Skeletal muscle tissue (tissue), 4 donors: ENCODE measurements around the gene TXNDC16. TPM values are rescaled to one million over a fixed set of nuclear protein-coding genes. Genes with fewer than 3 reads are reported as not detected.

ENCODE experiments used
- H3K27ac ChIP-seq: one replicate; pipeline ENCODE4 v1.7.0; 2013; ENCODE audit warnings: mild to moderate bottlenecking, low read depth, low read length, inconsistent platforms
- H3K27me3 ChIP-seq, 3 donors: one replicate each; pipeline ENCODE4 v1.7.0; 2013; ENCODE audit warnings: low read length in 3 of 3; ENCODE audit not compliant: control insufficient read depth in 3 of 3, insufficient read depth in 3 of 3
- H3K36me3 ChIP-seq, 3 donors: one replicate each; pipeline ENCODE4 v1.7.0; 2013; ENCODE audit warnings: low read length in 3 of 3; ENCODE audit not compliant: control insufficient read depth in 3 of 3, insufficient read depth in 3 of 3
- H3K4me1 ChIP-seq, 3 donors: one replicate each; pipeline ENCODE4 v1.7.0; 2013; ENCODE audit warnings: low read length in 3 of 3, mild to moderate bottlenecking in 3 of 3; ENCODE audit not compliant: control insufficient read depth in 3 of 3, insufficient read depth in 3 of 3
- H3K4me3 ChIP-seq, 3 donors: one replicate each; pipeline ENCODE4 v1.7.0; 2013; ENCODE audit warnings: low read length in 3 of 3
- H3K9ac ChIP-seq, 3 donors: one replicate each; pipeline ENCODE4 v1.7.0; 2013; ENCODE audit warnings: low read length in 3 of 3, mild to moderate bottlenecking in 3 of 3, moderate library complexity in 2 of 3, low read depth in 1 of 3
- H3K9me3 ChIP-seq, 3 donors: one replicate each; pipeline ENCODE4 v1.7.0; 2013; ENCODE audit warnings: low read length in 3 of 3; ENCODE audit not compliant: control insufficient read depth in 3 of 3
- total RNA-seq: library from RNA; depleted of rRNA; stranded (reverse); fragments of >200 nt; gene quantifications from one replicate; pipeline ENCODE4 v1.2.3, GENCODE V29; 2014
- donor health status: Osteomylitis.

TXNDC16 gene
- total RNA-seq, 1 donor from 2014 or later, result 7.3 TPM

DNA sequence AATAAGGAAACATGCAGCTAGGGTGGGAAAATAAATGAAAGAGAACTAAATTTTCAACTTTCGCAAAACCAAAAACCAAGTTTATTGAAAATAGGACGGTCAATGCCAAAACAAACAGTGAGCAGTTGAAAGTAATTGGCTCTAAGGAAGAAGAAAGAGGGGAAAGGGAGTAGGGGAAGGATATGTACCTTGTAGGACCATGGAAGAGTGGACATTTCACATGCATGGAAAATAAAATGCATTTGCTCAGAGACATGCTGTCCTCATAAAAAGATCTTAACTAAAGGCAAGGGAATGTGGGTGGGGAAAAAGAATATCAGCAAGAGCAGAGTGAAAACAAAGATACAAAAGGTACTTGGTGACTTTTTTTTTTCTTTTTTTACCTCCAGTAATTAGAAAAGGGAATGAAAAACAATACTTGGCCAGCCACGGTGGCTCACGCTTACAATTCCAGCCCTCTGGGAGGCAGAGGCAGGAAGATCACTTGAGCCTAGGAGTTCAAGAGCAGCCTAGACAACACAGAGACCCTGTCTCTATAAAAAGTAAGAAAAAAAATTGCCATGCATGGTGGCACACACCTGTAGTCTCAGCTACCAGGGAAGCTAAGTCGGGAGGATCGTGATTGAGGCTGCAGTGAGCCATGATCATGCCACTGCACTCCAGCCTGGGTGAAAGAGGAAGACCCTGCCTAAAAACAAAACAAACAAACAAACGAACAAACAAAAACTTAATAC lies 6.6 kb downstream of the TXNDC16 start:
- Histone ChIP-seq H3K4me1 (peaks cover 1 to 7% (median 5%) of the 10 kb centered on the region in 3 donors), H3K4me3 (no peak overlapping the region), H3K9ac (no peak overlapping the region), H3K27ac (no peak overlapping the region), H3K36me3 (peaks cover 0 to under 1% (median 0%) of the 10 kb centered on the region in 3 donors), H3K27me3 (no peaks in the 10 kb centered on the region), H3K9me3 (no peaks in the 10 kb centered on the region)

DNA sequence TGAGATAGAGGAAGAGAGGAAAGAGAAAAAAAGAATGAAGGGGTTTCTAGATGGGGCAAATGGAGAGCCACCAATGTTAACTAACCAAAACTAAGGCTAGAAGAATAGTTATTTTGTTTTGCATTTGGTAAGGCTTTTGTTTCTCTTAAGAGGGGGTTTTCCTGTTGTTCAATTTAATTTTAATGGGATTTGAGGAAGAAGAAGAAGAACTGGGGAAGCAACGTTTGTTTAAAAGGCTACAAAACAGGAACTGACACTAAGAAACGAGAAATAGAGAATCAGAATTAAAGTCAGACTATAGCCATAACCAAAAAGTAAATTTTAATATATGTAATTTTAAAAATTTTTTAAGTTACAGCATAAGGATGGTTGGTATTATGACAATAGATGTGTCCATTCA lies 13.7 kb downstream of the TXNDC16 start:
- Histone ChIP-seq H3K27me3 (no peaks in the 10 kb centered on the region), H3K9ac (no peak overlapping the region), H3K4me1 (no peaks in the 10 kb centered on the region), H3K4me3 (no peak overlapping the region), H3K9me3 (no peaks in the 10 kb centered on the region), H3K36me3 (peaks cover 3 to 26% (median 24%) of the 10 kb centered on the region in 3 donors), H3K27ac (no peak overlapping the region)

DNA sequence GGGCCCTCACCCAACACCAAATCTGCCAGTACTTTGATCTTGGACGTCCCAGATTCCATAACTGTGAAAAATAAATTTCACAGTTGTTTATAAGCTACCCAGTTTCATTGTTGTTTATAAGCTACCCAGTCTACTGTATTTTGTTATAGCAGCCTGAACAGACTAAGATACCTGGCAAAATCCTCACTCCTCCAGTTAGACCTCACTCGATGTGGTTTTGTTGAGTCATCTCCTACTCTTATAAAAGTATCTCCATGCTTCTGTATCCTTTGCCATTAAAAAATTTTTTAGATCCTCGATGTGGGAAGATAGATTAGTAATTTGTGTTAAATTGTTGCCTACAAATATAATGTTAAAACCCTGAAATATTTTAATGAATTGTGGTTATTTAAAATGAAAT lies 16.0 kb downstream of the TXNDC16 start:
- no peak overlapping the region for H3K27ac ChIP-seq
- no peaks in the 10 kb centered on the region for H3K27me3 ChIP-seq
- H3K9ac ChIP-seq, result no peak overlapping the region
- H3K4me1 ChIP-seq, result no peaks in the 10 kb centered on the region
- H3K4me3 ChIP-seq, result no peak overlapping the region
- H3K9me3 ChIP-seq, result no peaks in the 10 kb centered on the region
- peaks cover 5 to 33% (median 31%) of the 10 kb centered on the region in 3 donors for H3K36me3 ChIP-seq

DNA sequence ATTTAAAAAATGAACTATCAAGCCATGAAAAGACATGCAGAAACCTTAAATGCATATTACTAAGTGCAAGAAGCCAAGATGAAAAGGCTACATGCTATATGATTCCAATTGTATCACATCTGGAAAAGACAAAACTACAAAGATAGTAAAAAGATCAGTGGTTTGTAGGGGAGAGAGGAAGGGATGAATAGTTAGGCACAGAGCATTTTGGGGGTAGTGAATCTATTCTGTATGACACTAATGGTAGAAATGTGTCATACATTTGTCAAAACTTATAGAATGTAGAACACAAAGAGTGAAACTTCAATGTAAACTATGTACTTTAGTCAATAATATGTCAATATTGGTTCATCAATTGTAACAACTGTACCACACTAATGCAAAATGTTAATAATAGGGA lies 20.8 kb downstream of the TXNDC16 start:
- Histone ChIP-seq H3K4me1 (no peaks in the 10 kb centered on the region), H3K27me3 (no peaks in the 10 kb centered on the region), H3K36me3 (peaks cover 7 to 39% (median 29%) of the 10 kb centered on the region in 3 donors), H3K9ac (no peak overlapping the region), H3K27ac (no peak overlapping the region), H3K4me3 (no peak overlapping the region), H3K9me3 (no peaks in the 10 kb centered on the region)

DNA sequence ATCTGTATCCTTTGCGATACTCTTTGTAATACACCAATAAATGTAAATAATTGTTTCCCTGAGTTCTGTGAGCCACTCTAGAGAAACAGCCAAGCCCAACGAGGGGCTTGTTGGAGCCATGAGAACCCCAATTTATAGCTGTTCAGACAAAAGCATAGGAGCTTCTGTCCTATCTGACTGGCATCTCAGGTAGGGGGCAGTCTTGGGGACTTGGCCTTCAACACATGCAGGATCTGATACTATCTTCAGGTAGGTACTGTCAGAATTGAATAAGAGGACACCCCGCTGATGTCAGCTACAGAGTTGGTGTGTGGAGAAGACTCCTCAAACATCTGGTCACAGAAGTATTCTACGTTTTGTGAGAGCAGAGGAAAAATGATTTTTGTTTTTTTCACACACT lies 25.3 kb downstream of the TXNDC16 start:
- Histone ChIP-seq H3K27me3 (no peaks in the 10 kb centered on the region), H3K9me3 (no peaks in the 10 kb centered on the region), H3K4me1 (no peaks in the 10 kb centered on the region), H3K36me3 (peaks cover 0 to 11% (median 2%) of the 10 kb centered on the region in 3 donors), H3K4me3 (no peak overlapping the region), H3K9ac (no peak overlapping the region), H3K27ac (no peak overlapping the region)

DNA sequence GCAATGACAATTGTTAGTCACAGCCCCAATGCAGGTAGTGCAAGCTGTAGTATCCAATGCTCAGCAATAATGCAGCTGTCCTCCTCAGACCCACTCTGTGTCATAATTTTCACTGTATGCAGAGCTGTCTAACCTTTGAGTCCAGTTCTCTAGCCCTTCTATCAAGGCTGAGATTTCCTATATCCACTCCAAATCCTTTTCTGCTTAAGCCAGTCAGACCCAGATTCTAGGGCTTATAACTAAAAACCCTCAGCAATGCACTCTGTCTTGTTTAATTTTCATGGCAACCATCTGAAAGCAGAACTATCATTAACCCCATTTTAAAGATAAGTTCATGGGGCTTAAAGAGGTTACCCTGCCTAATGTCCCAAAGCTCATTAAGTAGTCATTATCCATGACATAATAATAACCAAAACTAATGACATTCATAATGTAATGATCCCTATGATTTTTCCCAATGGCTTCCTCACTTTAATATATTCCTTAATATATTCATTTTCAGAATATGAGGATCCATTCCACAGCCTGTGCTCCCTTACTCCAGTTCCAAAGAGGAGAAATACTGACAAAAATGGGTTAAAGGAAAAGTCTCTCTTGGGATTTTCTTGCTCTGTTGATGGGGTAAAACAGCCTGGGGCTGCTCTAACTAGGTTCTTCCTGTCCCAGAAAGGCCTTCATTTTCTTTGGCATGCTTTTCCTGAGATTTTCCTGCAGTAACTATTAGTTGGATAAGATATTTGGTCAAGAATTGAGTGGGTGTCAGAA lies 29.5 kb downstream of the TXNDC16 start:
- H3K9me3 ChIP-seq, result no peaks in the 10 kb centered on the region
- H3K9ac ChIP-seq, result no peak overlapping the region
- no peak overlapping the region for H3K27ac ChIP-seq
- no peaks in the 10 kb centered on the region for H3K27me3 ChIP-seq
- H3K4me3 ChIP-seq, result no peak overlapping the region
- peaks cover 2 to 11% (median 4%) of the 10 kb centered on the region in 3 donors for H3K36me3 ChIP-seq
- no peaks in the 10 kb centered on the region for H3K4me1 ChIP-seq

DNA sequence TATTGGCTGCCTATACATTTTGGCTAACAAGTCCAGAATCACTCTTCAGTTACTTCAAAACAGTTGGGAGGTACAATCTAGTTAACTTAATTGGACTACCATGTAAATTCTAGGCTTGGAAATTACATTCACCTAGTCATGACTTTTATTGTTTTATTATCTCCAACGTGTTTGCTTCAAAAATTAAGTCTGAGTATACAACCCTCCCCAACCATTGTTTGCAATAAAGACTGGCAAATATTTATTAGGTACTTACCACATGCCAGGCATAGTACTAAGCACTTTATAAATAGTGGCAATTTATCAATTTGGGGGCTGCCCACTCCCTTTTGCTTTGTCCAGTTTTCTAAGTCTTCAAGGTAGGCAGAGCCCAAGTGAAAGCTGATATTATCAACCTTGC lies 30.3 kb downstream of the TXNDC16 start:
- Histone ChIP-seq H3K4me1 (no peaks in the 10 kb centered on the region), H3K9me3 (no peaks in the 10 kb centered on the region), H3K4me3 (no peak overlapping the region), H3K36me3 (peaks cover 2 to 8% (median 4%) of the 10 kb centered on the region in 3 donors), H3K27me3 (no peaks in the 10 kb centered on the region), H3K9ac (no peak overlapping the region), H3K27ac (no peak overlapping the region)

DNA sequence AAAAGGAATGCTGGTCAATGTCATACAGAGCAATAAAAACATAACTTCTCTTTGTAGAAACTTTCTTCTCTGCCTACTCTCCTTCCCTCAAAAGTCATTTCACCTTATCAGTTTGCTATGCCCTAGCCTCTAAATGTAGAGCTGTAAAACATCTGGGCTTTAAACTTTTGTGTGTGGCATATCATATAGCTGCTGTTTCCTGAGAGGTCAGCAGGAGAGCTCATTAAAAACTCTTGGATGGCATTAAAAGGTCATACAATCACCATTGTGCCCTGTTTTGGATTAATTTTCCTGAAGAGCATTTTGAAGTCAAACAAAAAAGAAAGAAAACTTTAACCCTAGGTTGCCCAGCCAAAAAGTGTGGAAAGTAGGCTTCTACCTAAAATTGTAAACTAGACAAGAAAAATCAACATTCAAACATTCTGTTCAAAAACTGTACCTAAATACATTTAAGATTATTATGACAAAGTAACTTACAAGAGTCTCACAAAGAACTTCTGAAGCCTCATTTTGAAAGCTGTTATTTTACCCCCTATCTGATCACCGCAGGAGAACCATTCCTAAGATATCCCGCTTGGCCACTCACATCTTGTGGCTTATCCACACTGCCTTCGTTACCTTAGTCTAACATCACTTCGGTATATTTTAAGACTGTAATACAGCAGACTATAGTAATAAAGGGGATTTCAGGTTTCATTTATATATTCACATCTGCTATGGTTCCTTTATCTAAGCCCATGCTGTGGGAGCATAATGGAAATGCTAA lies 38.1 kb downstream of the TXNDC16 start:
- no peaks in the 10 kb centered on the region for H3K9me3 ChIP-seq
- H3K9ac ChIP-seq, result no peak overlapping the region
- peaks cover 0 to 6% (median 2%) of the 10 kb centered on the region in 3 donors for H3K36me3 ChIP-seq
- no peak overlapping the region for H3K27ac ChIP-seq
- H3K27me3 ChIP-seq, result no peaks in the 10 kb centered on the region
- H3K4me1 ChIP-seq, result no peaks in the 10 kb centered on the region
- no peak overlapping the region for H3K4me3 ChIP-seq

DNA sequence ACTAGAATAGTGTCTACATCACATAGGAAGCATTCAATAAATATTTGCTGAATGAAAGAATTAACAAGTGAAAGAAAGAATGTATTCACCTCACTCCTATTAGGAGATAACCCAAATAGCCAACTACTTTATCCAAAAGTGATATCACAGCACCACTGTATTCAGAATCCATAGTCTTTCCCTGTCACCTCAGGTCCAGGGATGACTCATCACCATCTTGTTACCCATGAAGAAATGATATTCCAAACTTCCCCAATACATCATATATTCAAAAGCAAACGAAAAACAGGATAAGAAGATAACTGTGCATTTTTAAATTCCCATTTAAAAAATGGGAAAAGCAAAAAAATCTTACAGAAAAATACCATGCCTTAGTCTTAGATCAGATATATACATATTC lies 39.1 kb downstream of the TXNDC16 start:
- no peaks in the 10 kb centered on the region for H3K4me1 ChIP-seq

More for the DNA sequence above, 39.1 kb downstream of the TXNDC16 start:
- H3K9me3 ChIP-seq, result no peaks in the 10 kb centered on the region
- H3K4me3 ChIP-seq, result no peak overlapping the region
- no peak overlapping the region for H3K27ac ChIP-seq
- peaks cover 0 to 6% (median 2%) of the 10 kb centered on the region in 3 donors for H3K36me3 ChIP-seq
- no peak overlapping the region for H3K9ac ChIP-seq
- H3K27me3 ChIP-seq, result no peaks in the 10 kb centered on the region
